ENCODE data around the gene GATAD2A.
"Not testable (repeated sequence)": the region's sequence is repeated elsewhere in the genome, so short reads cannot be mapped to it uniquely, and the experiment has no call there.

Gene GATAD2A

DNA sequence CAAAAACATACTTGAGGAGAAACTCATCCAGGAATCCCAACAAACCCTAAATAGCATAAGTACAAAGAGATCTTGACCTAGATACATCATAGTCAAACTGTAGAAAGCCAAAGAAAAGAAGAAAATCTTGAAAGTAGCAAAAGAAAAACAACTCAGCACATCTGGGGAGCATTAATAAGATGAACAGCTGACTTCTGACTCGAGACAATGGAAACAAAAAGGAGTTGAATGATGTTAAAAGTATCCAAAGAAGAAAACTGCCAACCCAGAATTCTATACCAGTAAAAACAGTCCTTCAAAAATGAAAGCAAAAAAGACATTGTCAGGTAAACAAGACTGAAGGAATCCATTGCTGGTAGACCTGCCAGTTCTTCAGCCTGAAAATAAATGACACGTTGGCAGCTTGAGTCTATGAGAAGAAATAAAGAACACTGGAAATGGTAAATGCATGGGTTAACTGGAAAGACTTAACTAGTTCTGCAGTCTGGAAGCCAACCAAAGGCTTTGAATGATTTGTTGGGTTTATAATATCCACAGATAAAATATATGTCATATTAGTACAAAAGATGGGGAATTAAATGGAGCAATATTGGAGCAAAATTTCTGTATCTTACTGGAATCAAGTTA, 63.1 kb downstream of the GATAD2A start:
- no peak for DNase-seq

DNA sequence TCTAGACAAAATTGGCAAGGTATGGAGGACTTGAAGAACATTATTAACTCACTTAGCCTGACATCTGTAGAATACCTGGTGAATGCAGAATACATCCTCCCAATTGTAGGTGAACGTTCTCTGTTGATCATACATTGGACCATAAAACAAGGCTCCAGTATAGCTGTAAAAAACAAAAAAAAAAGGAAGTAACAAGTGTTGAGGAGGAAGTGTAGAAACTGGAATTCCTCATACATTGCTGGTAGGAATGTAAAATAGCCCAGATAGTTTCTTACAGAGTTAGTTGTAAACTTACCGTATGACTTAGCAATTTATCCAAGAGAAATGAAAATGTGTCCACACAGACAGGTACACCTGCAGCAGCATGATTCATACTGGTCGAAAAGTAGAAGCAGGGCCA, 65.1 kb downstream of the GATAD2A start:
- no peak for DNase-seq

DNA sequence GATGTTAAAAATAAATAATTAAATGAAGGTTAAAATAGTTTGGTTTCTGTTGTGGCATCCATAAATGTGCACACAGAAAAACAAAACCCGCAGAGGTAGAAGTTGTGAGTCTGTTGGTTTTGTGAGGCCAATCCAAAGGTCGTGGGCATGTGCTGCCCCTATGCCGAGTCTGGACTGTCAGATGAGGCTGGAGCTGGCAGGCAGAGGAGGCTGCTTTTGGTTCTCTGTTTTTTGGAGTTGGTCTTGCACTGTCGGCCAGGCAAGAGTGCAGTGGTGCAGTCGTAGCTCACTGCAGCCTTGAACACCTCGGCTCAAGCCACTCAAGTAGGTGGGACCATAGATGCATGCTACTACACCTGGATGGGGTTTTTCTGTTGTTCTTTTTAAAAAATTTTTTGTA, 66.2 kb downstream of the GATAD2A start:
- DNase-seq: no peak

GRCh38 chr19:19472106-19472505, 66.6 kb downstream of the GATAD2A start:
- not testable (repeated sequence) for DNase-seq

DNA sequence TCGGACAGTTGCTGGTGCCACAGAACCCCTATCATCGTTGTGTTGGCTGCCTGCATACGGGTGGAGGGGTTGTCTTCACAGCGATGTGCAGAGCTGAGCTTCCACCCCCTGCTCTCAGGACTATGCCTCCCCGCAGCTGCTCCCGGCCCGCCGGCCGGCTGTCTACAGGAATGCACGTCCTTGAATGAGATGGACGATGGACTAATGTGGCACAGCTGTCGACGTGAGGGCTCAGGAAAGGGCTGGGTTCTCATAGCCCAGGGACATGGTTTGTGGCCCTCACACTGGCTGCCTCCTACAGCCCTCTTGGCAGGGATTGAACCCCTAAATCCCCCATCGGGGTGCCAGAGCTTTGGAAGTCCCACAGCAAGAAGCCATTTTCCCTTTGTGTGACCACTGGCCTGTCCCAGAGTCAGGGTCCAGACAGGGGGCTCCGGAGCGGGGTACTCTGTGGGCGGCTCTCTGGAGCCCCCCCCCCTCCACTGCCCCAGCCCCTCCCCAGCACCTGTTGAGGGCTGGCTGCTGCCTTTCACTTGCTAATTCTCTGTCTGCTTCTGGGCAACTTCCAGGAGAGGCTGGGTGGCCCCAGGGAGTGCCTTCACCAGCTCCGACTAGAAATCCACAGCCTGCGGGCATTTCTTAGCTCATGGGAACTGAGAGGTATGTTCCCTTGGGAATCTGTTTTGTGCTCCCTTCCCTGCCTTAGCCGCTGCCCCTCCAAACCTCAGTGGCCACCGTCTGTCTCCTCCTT, 69.7 kb downstream of the GATAD2A start:
- no peak for DNase-seq

DNA sequence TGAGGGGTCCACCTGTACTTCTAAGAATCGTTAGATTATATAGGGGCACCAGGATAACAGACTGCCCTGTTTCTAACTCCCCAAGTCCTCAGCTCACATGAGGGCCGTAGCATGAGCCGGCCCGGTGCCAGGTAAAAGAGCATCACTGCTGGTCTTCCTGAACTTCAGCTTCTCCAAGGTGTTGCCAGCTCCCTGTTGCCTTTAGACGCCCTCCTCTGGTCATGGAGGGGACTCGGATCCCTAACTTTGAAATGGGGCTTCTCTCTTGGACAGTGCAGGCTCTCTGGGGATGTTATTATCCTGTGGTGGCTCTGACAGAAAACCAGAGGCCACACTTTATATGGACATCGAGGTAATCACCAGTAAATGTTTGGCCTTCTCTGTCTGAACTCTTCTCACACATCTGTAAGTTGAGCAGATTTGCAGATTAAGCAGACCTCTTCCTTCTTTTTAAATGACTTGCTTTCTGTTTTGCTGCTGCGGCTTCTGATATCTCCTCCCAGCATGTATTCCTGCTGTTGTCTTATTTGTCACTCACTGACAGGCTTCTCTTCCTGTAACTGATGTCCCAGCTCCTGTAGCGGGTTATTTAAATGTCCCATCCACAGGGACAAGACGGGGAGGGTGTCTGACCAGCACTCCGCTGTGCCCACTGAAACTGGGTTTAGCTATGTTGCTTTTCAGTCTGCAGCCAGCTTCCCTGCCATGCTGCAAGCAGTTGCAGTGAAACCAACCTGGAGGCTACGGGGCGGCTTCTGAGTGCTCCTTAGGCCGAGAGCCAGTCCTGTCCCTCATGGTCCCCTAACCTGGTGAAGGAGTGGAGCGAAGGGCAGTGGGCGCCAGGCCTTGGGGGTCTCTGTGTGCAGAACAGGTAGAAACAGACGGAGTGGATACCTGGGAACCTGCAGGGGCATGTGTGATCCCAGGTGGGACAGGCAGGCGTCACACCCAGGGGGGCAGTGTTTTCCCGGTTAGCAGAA, 70.7 kb downstream of the GATAD2A start:
- no peak for DNase-seq

DNA sequence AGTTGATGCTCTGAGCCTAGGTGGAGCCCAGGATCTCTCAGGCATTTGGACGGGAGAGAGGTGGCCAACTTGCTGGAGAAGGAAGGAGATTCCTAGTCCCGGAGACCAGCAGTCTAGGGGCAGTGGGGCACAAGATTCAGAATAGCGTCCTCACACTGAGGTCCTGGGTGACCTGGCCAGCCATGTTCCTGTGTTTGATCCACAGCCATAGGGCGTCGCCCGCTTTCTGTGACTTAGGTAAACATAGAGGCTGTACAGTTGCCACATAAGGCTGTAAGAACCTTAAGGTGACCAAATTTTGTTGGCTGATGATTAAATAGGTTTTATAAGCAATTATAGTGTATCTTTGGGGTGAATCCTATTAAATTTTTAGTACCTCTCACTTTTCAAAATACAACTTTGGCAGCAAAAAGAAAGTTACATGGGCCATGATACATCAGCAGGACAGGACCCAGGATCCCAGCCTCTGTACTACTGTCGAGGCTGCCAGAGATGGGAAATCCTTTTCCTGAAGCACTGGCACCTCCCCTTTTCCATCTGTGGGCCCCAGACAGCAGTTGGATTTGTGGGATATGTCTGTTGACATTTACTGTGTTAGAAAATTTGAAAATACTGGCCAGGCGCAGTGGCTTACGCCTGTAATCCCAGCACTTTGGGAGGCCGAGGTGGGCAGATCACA, 72.4 kb downstream of the GATAD2A start:
- DNase-seq: no peak

- DNase-seq: no peak
Measured at GRCh38 chr19:19480688-19481087, 75.2 kb downstream of the GATAD2A start.

DNA sequence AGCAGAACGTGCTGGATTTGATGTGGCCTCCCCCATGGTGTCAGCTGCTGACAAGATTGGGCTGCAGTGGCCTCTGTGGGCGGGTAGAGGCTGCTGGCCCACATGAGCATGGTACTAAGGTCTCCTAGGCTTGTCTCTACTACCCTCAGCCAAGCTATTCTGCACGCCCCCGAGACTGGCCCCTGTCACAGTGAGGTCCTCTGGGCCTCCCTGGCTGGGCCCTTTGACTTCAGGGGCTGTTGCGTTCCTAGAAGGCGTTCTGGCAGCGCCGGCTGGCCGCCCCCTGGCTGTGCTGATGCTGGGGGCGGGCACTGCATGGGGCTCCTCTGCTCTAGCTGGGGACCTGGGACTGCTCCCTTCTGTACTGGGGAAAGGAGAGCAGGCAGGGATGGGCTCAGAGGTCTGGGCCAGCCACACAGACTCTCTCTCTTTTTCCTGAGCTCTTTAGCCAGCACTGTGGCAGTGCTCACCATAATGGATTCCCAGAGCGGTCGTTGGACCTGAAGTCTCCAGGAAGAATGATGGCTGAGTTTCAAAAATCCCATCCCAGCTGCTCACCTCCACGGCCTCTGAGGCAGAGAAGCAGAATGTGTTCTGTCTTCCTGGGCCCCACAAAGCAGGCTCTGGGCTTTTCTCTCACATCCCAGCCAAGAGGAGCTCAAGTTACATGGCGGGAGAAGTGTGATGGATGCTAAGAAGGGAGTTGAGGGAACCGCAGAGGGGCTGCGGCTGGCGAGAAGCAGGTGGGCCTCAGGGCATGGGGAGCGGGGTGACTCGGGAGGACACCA, 77.5 kb downstream of the GATAD2A start:
- DNase-seq: no peak

DNA sequence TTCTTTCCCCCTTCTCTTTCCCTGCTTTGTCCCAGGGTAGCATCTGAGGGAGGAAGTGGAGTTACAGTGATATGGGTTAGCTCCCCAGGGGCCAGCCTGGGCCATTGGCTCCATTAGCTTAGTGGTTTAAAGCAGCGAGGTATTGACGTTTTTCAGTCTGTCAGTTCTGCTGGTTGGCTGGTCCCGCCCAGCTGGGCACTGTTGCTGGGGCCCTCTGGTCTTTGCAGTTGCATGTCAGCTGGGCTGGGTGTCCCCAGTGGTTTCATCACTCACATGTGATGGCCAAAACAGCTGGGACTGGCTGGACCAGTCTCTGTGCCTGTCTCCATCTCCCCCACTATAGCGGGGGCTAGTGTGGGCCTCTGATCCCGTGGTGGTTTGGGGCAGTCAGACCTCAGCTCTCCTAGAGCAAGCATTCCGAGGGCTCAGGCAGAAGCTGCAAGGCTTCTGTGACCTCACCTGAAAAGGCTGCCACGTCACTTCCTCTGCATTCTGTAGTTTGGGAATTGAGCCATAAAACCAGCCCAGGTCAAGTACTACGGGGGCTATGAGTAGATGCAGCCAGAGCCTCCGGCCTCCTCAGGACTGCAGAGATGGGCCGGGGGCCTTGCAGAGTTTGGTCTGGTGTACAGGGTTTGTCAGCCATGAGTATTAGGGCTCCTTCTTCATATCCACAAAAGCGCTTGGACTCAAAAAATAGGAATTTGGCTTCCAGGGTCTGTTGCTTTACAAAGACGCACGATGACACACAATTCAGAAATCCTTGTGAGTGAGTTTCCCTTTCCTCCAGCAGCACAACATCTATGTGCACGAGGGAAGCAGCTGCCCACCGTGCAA, 79.9 kb downstream of the GATAD2A start:
- no peak for DNase-seq

- DNase-seq: no peak
Measured at GRCh38 chr19:19485998-19486290, 80.5 kb downstream of the GATAD2A start.

GRCh38 chr19:19486343-19487076, 81.0 kb downstream of the GATAD2A start:
- no peak for DNase-seq

GRCh38 chr19:19487077-19487949, 81.8 kb downstream of the GATAD2A start:
- no peak for DNase-seq

- peak; percentile 27 for DNase-seq
Measured at GRCh38 chr19:19487950-19488874, 82.7 kb downstream of the GATAD2A start.

- peak; percentile 90 for DNase-seq
Measured at GRCh38 chr19:19488875-19489690, 83.6 kb downstream of the GATAD2A start.

GRCh38 chr19:19489804-19490204, 84.3 kb downstream of the GATAD2A start:
- no peak for DNase-seq

- DNase-seq: peak; percentile 79
Measured at GRCh38 chr19:19490214-19490968, 84.9 kb downstream of the GATAD2A start.

Data from kidney glomerular epithelial cell (primary cell).